ENCODE measurements around the gene RSBN1L. TPM values are rescaled to one million over a fixed set of nuclear protein-coding genes. Genes with fewer than 3 reads are reported as not detected.

The RSBN1L gene
- total RNA-seq, 2 donors from 2014 or later, result 20.1 to 25.5 TPM

DNA sequence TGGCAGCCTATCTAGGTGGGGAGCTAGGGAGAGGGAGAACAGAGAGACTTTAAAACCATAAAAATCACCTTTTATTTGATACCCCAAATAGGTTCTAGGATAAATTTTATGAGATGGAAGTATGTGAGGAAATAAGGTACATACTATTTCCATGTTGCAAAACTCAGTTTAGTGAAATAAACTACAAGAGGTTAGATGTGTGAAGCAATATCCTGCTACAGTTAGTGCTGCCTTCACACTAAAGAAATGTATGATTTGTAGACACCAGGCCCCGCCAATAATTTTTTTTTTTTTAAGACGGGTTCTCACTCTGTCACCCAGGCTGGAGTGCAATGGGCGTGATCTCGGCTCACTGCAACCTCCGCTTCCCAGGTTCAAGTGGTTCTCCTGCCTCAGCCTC is 34.4 kb upstream of the RSBN1L start:
- H3K27me3 ChIP-seq, result no peaks in the 10 kb centered on the region
- no peak overlapping the region for H3K4me3 ChIP-seq
- H3K27ac ChIP-seq, result no peak overlapping the region
- intact Hi-C loops (cut with DNase I), result no loop called here
- no peaks in the 10 kb centered on the region for H3K36me3 ChIP-seq
- H3K9ac ChIP-seq (ENCODE audit: low read depth in 2 of 2, low read length in 2 of 2), result no peak overlapping the region
- no peaks in the 10 kb centered on the region for H3K4me1 ChIP-seq
- no peaks in the 10 kb centered on the region for H3K9me3 ChIP-seq
- TF ChIP-seq, protein P1, sequence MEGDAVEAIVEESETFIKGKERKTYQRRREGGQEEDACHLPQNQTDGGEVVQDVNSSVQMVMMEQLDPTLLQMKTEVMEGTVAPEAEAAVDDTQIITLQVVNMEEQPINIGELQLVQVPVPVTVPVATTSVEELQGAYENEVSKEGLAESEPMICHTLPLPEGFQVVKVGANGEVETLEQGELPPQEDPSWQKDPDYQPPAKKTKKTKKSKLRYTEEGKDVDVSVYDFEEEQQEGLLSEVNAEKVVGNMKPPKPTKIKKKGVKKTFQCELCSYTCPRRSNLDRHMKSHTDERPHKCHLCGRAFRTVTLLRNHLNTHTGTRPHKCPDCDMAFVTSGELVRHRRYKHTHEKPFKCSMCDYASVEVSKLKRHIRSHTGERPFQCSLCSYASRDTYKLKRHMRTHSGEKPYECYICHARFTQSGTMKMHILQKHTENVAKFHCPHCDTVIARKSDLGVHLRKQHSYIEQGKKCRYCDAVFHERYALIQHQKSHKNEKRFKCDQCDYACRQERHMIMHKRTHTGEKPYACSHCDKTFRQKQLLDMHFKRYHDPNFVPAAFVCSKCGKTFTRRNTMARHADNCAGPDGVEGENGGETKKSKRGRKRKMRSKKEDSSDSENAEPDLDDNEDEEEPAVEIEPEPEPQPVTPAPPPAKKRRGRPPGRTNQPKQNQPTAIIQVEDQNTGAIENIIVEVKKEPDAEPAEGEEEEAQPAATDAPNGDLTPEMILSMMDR (IDR thresholded peaks at IDR 0.05), result no peak
- no peak for DNase-seq

DNA sequence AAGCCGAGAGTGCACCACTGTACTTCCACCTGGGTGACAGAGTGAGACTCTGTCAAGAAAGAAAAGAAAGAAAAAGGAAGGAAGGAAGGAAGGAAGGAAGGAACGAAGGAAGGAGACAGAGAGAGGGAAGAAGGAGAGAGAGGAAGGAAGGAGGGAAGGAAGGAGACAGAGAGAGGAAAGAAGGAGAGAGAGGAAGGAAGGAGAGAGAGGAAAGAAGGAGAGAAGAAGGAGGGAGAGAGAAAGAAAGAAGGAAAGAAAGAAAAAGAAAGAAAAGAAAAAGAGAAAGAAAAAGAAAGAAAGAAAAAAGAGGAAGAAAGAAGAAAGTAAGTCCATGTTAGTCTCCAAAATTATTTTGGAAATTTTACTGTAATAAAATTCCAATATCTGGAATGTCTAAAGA is 33.4 kb upstream of the RSBN1L start:
- Histone ChIP-seq H3K9ac (ENCODE audit: low read depth in 2 of 2, low read length in 2 of 2) (no peak overlapping the region), H3K27ac (no peak overlapping the region), H3K9me3 (no peaks in the 10 kb centered on the region), H3K36me3 (no peaks in the 10 kb centered on the region), H3K27me3 (no peaks in the 10 kb centered on the region), H3K4me3 (no peak overlapping the region), H3K4me1 (no peaks in the 10 kb centered on the region)
- intact Hi-C loops (cut with DNase I), result no loop called here
- no peak for DNase-seq
- TF ChIP-seq, protein P1 (IDR thresholded peaks at IDR 0.05), result no peak

DNA sequence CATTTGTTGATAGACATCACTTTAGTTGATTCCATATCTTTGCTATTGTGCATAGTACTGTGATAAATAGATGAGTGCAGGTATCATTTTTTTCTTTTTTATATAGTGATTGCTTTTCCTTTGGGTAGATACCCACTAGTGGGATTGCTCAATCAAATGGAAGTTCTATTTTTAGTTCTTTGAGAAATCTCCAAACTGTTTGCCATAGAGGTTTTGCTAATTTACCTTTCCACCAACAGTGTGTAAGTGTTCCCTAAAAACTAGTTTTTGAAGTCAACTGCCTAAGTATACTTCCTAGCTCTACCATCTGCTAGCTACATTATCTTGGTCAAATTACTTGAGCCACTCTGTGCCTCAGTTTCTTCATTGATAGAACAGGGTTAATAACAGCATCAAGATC is 31.5 kb upstream of the RSBN1L start:
- intact Hi-C loops (cut with DNase I), result no loop called here
- Histone ChIP-seq H3K4me1 (no peaks in the 10 kb centered on the region), H3K27me3 (no peaks in the 10 kb centered on the region), H3K4me3 (no peak overlapping the region), H3K9me3 (no peaks in the 10 kb centered on the region), H3K27ac (no peak overlapping the region), H3K36me3 (no peaks in the 10 kb centered on the region), H3K9ac (ENCODE audit: low read depth in 2 of 2, low read length in 2 of 2) (no peak overlapping the region)
- DNase-seq, result no peak
- TF ChIP-seq, protein P1 (IDR thresholded peaks at IDR 0.05), result no peak

DNA sequence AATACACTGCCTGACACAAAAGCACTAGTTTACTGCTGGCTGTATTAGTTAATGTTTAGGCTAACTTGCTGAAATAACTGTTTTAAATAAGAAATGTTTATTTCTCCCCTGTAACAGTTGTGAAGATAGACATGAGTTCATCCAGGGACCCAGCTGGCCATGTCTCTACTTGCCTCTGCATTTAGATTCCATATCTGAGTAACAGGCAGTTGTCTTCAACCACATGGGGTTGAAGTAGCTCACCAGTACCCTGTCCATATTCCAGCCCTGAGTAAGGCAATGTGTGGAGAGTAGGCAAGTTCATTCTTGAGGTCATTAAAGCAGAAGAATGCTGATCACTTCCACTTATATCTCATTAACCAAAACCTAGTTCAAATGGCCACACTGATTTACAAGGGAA is 31.1 kb upstream of the RSBN1L start:
- Histone ChIP-seq H3K4me1 (no peaks in the 10 kb centered on the region), H3K9me3 (no peaks in the 10 kb centered on the region), H3K9ac (ENCODE audit: low read depth in 2 of 2, low read length in 2 of 2) (no peak overlapping the region), H3K27me3 (no peaks in the 10 kb centered on the region), H3K27ac (no peak overlapping the region), H3K36me3 (no peaks in the 10 kb centered on the region), H3K4me3 (no peak overlapping the region)
- DNase-seq, result no peak
- TF ChIP-seq, protein P1 (IDR thresholded peaks at IDR 0.05), result no peak
- intact Hi-C loops (cut with DNase I), result no loop called here

DNA sequence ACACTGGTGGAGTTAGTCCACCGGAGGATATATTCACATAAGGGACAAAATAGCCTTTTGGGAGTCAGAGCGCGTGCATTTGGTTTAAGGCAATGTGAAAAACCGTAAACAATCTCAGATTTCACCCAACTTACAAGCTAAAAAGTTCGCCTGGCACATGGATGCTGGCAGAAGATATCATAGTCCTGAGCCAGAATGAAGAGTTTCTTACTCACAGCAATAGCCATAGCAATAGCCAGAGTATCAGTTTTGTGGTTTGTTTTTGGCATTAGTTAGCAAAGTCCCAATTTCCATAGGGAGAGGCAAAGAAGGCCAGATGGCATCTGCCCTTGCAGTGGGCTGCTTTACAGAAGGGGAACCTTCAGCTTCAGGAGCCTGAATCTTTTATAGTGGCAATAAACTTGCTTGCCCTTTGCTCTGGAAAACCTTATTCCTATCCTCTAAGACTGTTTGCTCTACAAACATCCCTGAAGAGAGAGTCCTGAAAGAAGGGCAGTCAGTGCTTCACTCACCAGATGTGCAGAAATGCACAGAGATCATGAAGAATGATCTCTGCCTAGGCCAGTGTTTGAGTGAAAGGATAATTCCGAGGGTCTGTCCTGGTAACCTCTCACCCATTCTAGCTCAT is 28.7 kb upstream of the RSBN1L start:
- Histone ChIP-seq H3K36me3 (no peaks in the 10 kb centered on the region), H3K9ac (ENCODE audit: low read depth in 2 of 2, low read length in 2 of 2) (peak overlapping the region in 1 of 2 donors; percentile 15)

More for the DNA sequence above, 28.7 kb upstream of the RSBN1L start:
- Histone ChIP-seq H3K27me3 (no peaks in the 10 kb centered on the region), H3K4me3 (no peak overlapping the region), H3K27ac (peak overlapping the region; percentile 75), H3K4me1 (no peaks in the 10 kb centered on the region), H3K9me3 (no peaks in the 10 kb centered on the region)
- DNase-seq, result peak; percentile 62
- TF ChIP-seq, protein P1 (IDR thresholded peaks at IDR 0.05), result no peak
- intact Hi-C loops (cut with DNase I), result no loop called here
